GM21526 (cell line): Measurements from ENCODE around the gene TNFRSF25.
"Not testable (repeated sequence)": the region's sequence is repeated elsewhere in the genome, so short reads cannot be mapped to it uniquely, and the experiment has no call there.

Source experiments
- ATAC-seq: cut with Tn5 transposase; IDR thresholded peaks from one replicate; pipeline ENCODE4 v1.9.1; 2021; ENCODE audit warnings: moderate library complexity; ENCODE audit not compliant: unreplicated experiment, low FRiP score

Gene TNFRSF25

DNA sequence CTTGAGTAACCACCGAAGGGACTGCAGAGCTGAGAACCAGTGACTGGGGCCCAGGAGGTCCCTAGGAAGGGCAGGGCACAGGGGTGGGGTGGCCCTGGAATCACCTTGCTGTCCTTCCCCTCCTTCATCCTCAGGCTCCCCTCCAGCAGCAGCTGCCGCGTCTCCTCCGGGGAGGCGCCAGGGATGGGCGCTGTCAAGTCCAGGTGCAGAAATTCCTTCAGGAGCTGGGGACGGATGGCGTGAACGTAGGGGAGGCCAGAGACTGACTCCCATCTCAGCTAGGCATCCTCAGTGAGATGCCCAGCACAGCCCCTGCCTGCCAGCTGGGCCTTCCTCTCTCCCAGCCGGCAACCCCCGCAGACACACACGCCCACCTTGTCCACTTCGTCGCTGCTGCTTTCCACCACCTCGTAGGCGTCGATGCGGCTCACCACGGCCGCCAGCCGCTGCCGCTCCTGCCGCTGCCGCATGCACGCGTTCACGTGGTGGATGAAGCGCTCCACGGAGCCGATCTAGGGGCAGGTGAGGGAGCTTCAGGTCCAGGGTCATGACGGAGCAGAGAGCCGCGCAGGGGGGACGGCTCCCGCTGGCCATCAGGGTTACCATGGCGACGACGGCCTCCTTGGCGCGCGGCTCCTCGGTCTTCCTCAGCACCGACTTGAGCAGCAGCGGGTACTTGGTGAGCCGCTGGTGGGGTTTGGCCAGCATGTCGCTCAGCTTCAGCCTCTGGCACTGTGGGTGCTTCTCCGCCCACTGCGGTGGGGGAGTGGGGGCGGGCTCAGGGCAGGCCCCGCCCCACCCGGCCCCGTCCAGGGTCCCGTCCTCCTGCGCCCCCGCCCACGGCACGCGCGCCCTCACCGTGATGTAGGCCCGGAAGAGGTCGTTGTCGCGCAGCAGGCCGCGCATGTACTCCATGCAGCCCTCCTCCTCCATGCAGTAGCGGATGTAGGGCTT, 4.4 kb upstream of the TNFRSF25 start:
- no peak for ATAC-seq

DNA sequence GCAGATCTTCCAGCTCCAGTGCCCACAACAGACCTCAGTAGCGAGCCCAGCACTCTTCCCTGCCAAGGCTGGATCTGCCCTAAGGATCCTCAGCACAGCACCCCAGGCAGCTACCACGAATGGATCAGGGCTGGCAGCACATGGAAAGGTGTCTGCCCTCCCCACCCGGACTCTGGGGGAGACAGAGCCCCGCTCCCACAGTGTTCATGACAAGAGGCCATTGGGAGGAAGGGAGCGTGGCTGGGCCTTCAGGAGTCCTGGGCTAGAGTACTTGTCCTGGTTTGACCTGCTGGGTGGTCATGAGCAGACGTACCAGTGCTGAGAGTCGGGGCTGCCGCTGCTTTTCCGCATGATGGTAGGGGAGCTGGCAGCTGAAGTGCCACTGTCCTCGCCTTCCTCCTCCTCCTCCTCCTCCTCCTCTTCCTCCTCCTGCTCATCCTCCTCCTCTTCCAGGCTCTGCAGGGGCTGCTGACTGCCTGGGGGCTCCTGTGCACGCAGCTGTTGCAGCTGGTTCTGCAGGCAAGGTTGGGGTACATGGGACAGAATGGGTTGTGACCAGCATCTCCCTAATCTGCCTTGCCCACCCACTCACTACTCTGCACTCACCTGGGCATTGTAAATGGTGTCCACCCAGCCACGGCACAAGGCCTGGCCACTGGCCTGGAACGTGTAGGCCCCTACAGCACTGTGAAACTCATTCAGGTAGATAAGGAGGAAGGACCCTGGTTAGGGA, 2.9 kb upstream of the TNFRSF25 start:
- ATAC-seq = no peak

DNA sequence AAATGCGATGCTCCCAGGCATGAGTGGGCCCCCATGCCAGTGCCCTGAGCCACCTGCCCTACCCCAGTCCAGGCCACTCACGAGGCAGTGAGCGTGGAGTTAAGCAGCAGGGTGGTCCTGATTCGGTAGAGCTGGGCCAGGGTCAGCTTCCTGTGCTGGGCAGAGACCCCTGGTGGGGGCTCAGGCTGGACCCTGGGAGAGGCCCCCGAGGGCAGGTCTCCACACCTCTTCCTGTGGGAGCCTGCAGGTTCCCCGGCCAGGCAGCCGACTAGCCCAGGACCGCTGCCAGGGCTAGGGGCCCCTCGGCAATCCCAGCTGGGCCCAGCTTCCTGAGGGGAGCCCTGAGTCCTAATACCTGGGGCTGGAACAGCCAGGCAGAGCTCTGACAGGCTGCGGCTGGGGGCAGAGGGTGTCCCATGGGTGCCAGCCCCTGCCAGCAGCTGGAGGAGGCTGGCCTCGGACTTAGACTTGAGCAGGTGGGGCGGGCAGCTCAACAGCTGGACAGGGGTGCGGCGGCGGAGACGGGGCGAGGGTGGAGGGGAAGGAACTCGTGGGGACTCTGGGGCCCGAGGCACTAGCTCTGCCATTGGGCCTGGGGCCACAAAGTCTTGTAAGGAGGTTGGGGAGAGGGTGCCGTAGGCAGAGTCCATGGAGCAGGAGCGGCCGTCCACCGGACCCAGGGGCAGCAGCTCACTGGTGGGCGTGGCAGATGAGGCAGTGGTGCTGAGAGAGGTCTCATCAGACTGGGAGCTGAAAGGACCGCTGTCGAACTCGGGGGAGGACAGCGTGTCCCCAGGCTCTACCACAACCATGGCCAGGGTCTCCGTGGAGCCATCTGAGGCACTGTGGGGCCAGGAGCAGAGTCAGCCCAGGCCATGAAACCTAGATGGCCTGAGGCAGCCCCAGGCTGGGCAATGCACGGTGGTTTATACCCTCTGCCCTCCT, 2.0 kb upstream of the TNFRSF25 start:
- ATAC-seq = no peak

- no peak for ATAC-seq
Measured at GRCh38 chr1:6467224-6467623, 1.3 kb upstream of the TNFRSF25 start.

DNA sequence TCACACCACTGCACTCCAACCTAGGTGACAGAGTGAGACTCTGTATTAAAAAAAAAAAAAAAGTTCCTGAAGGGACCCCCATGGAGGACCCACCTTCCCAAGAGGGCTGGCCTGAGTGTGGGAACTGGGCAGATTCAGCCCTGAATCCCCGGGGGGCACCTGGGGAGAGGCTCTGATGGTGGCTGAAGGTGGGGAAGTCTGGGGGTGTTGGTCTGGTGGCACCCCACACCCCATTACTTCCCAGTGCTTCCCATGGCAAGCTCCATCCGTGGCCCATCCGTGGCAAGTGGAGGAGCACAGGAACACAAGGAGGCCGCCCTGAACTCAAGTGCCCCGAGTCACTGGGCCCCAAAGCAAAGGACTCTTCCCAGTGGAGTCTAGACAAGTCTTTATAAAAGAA, 778 bp upstream of the TNFRSF25 start:
- ATAC-seq = no peak

DNA sequence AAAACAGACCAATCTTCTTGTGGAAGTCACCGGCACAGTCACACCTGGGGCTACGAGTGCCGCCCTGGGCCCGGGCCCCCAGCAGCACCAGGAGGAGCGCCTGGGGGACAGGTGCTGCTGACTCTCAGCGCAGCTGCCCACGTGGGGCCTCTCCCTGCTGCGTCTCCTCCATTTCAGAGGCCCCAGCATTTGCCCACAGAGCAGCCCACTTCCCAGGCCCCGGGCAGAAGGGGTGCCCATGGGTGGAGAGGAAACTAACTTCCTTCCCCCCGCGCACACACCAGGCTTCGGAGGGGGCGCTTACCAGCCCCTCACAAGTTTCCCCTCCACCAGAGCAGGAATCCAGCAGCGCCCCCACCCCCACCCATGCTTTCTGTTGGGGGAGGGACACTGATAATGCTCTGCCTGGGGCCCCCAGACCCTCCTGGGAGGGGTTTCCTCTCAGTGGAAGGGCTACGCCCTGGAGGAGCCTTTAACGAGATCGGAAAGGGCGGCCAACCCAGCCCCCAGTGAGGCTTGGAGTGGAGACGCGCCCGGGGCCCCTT, 440 bp downstream of the TNFRSF25 start:
- ATAC-seq = no peak

DNA sequence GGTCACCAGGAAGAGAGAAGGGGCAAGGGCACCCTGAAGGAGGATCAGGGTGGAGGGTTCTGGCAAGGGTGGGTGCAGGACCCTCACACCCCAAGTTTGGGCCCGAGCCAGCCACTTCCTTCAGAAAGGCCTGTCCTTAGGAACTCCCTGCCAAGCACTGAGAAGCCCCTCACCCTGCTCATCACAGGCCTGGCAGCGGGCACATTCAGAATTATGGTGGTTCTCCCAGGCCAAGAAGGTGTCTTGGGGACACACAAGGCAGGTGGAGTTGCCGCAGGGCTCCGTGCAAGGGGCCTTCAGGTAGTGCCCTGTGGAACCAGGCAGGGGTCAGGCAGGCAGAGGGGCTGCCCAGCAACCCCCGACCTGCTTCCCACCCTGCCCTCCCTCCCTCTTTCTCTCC, 1.1 kb downstream of the TNFRSF25 start:
- ATAC-seq = no peak

DNA sequence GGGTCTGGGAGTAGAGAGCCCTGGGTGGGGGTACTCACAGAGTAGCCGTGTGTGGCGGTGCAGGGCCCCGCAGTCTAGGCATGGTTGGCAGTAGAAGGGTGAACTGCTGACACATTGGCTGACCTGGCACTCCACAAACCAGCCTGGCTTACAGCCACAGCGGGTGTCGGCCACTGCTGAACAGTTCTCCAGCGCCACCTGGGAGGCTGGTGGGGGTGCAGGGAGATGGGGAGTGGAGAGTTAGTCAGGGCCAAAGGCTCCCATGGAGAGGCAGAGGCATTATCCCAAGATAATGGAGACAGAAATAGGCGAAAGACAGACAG, 1.5 kb downstream of the TNFRSF25 start:
- no peak for ATAC-seq

DNA sequence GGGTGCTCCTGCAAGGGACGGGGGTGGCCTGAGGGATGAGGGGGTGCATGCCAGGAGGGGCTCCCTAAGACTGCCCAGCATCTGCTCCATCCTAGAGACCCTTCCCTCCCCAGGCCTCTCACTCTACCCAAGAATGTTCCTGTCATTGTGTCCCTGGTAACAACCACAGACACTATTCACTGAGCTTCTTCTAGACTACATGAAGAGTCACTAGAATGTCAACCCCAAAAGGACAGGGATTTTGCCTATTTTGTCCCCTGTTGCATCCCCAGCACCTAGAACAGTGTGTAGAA, 2.9 kb downstream of the TNFRSF25 start:
- ATAC-seq = no peak

- no peak for ATAC-seq
Measured at GRCh38 chr1:6462412-6463119, 3.4 kb downstream of the TNFRSF25 start.

- ATAC-seq = no peak
Measured at GRCh38 chr1:6461538-6462411, 4.2 kb downstream of the TNFRSF25 start.

GRCh38 chr1:6461051-6461530, 4.9 kb downstream of the TNFRSF25 start:
- no peak for ATAC-seq

GRCh38 chr1:6460301-6461050, 5.5 kb downstream of the TNFRSF25 start:
- no peak for ATAC-seq

DNA sequence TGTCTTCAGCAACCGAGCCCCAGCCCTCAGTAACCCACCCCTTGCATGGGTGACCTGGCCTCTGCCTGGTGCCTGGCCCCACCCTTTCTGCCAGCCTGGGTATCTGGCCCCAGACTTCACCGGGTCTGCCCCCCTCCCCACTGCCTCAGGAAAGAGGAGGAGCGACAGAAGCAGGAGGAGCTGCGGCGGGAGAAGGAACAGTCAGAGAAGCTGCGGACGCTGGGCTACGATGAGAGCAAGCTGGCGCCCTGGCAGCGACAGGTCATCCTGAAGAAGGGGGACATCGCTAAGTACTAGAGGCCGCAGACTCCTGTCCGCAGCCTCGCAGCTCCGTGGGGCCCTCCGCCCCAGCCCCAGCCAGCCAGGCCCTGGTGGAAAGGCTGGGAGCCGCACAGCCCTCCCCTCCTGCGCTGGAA, 6.1 kb downstream of the TNFRSF25 start:
- no peak for ATAC-seq

GRCh38 chr1:6456800-6457466, 9.0 kb downstream of the TNFRSF25 start:
- no peak for ATAC-seq

GRCh38 chr1:6455752-6456520, 10.0 kb downstream of the TNFRSF25 start:
- not testable (repeated sequence) for ATAC-seq
